NCI-H2081 (cell line): ENCODE results near the gene UGT1A3.
A peak's percentile ranks its signal among the peaks of the same experiment; 100 is the strongest.
"Not testable (repeated sequence)": the region's sequence is repeated elsewhere in the genome, so short reads cannot be mapped to it uniquely, and the experiment has no call there.

Experiments
- DNase-seq, 2 experiments: peaks; one replicate each; lab custom pipeline; 2025; lab: John Stamatoyannopoulos, UW

UGT1A3 gene

DNA sequence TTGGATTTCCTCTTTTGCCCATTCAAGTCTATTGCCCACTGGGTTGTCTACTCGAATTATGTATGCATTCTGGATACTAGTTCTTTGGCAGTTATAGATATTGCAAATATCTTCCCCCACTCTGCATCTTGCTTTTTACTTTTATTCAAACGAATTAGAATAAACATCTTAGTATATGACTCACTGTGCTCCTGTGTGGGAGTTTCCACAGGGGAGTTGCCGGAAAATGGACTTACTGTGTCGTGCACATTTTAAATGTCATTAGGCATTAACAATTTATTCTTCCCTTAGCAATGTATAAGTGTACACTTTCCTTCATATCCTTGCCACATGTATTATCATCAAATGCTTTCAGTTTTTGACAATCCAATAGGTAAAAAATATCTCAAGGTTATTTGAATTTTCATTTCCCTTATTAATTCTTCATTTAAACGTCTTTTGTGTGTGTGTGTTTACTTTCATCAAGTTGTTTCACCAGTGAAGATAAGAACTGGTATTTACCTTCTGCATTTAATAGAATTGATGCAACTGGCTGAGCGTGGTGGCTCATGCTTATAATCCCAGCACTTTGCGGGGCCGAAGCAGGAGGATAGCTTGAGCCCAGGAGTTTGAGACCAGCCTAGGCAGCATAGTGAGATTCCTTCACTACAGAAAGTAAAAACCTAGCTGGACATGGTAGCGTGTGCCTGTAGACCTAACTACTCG is 20.8 kb upstream of the UGT1A3 start:
- no peak for DNase-seq

DNA sequence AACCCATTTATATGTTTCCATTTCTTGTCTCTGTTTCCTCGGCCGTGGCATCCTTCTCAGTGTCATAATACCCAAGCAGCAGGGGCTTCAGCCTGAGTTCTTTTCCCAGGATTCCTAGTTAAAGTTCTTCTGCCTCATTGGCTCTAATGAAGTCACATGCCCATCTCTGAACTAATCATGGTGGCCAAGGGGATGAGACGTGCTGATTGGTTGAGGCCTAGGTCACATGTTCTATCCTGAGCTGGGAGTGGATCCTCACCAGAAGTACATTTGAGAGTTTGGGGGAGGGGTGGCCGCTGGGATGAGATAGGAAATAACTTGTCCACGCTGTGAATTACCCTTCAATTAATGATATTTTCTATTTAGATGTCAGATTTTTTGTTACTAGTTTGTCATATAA is 19.9 kb upstream of the UGT1A3 start:
- no peak for DNase-seq

DNA sequence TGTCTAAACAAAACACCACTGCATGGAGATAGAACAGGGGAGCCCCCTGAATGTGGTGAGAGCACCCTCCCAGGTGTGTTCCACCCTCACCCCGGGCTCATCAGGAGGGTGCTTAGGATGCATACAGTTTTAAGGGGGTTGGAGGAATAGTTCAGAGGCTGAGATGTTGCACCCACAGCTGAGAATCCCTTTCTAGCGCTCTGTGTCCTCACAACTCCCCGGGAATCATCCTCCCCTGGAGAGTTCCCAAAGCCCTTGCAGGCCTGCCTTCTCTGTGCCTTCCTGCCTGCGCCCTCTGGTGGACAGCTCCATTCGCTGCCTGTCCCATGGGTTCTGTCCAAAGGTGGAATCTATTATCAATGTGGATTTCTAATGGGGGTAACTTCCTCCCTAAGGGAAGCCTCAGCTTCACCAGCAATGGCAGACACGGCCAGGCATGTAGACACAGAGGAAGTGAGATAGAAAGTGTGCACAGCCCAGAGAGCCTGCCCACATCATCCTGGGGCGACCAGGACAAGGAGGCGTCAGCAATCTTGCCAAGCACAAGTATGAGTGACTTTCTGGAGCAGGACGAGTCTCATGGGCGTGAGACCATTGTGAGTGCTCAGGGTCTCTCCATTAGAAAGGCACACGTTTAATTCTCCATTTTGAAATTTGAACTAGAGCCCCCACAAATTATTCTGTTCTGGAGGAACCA is 17.4 kb upstream of the UGT1A3 start:
- DNase-seq, result peak; percentile 79 to 80

DNA sequence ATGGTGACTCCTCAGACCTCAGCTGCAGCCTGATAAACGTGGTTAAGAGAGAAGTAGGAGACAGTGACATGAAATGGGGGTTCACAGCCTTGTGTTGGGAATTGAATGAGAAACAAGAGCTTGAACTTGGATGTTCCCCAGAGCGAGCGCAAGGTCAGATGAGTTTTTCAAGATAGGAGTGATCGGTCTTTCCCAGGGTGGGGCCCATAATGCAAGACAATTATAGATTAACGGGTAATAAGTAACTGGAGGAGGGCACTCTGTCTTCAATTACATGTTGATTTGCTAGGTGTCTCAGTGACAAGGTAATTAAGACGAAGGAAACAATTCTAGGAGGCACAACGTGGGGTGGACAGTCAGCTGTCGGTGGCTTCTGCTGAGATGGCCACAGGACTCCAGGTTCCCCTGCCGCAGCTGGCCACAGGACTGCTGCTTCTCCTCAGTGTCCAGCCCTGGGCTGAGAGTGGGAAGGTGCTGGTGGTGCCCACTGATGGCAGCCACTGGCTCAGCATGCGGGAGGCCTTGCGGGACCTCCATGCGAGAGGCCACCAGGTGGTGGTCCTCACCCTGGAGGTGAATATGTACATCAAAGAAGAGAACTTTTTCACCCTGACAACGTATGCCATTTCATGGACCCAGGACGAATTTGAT is 16.1 kb upstream of the UGT1A3 start, which contains the start of gene UGT1A5:
Gene UGT1A5, plus strand, starts transcription at position 297 of the 651 bp plus-strand sequence. Its CDS starts 85 bp downstream, at position 382.
- no peak for DNase-seq

DNA sequence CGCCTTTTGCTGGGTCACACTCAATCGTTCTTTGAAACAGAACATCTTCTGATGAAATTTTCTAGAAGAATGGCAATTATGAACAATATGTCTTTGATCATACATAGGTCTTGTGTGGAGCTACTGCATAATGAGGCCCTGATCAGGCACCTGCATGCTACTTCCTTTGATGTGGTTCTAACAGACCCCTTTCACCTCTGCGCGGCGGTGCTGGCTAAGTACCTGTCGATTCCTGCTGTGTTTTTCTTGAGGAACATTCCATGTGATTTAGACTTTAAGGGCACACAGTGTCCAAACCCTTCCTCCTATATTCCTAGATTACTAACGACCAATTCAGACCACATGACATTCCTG is 15.6 kb upstream of the UGT1A3 start:
- DNase-seq, result no peak

DNA sequence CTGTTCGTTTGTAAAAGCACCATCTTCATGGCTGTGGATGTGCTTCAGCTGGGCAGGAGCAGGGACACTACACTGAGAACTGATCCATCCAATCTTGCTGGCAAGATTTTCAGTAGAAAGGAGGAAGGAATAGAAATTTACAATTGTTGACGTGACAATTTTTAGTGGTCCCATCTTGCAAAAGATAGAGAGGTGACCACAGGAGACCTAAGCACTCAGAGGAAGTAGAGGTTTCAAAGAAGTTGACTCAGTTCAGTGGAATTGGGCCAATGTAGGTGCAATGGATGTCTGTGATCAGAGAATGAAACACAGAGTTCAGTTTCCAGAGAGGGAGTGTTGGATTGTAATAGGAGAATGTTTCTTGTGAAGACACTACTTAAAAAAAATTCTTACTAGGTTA is 14.7 kb upstream of the UGT1A3 start:
- no peak for DNase-seq

DNA sequence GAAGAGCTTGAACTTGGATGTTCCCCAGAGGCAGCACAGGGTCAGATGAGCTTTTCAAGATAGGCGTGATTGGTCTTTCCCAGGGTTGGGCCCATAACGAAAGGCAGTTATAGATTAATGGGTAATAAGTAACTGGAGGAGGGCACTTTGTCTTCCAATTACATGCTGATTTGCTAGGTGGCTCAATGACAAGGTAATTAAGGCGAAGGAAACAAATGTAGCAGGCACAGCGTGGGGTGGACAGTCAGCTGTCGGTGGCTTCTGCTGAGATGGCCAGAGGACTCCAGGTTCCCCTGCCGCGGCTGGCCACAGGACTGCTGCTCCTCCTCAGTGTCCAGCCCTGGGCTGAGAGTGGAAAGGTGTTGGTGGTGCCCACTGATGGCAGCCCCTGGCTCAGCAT is 10.3 kb upstream of the UGT1A3 start, which contains the start of gene UGT1A4:
Gene UGT1A4, plus strand, starts transcription at position 185 of the 400 bp plus-strand sequence. Its CDS starts 85 bp downstream, at position 270.
- no peak for DNase-seq

DNA sequence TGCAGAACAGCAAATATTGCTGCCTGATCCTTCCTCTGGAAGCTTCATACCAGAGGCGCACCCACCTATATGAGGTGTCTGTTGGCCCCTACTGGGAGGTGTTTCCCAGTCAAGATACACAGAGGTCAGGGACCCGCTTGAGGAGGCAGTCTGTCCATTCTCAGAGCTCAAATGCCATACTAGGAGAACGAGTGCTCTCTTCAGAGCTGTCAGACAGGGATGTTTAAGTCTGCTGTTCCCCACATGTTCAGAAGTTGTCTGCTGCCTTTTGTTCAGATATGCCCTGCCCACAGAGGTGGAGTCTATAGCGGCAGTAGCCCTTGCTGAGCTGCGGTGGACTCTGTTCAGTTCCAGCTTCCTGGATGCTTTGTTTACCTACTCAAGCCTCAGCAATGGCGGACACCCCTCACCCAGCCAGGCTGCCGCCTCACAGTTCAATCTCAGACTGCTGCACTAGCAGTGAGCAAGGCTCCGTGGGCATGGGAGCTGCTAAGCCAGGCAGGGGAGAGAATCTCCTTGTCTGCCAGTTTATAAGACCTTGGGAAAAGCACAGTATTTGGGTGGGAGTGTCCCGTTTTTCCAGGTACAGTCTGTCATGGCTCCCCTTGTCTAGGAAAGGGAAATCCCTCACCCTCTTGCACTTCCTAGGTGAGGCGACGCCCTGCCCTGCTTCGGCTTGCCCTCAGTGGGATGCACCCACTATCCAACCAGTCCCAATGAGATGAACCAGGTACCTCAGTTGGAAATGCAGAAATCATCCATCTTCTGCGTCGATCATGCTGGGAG is 8.2 kb downstream of the UGT1A3 start:
- not testable (repeated sequence) for DNase-seq

DNA sequence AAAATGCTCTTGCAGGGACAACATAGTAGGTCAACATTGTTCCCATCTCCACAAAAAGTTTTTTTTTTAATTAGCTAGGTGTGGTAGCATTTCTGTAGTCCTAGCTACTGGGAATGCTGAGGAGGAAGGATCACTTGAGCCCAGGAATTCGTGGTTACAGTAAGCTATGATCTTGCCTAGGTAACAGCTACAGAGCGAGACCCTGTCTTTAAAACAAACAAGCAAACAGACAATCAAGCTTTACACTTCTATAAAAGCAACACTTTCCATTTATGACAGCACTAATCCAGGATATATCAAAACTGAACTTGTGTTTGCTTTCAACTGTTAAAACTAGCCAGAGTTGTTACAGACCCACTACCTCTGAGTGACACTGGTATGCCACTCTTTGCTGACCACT is 12.0 kb downstream of the UGT1A3 start:
- no peak for DNase-seq

DNA sequence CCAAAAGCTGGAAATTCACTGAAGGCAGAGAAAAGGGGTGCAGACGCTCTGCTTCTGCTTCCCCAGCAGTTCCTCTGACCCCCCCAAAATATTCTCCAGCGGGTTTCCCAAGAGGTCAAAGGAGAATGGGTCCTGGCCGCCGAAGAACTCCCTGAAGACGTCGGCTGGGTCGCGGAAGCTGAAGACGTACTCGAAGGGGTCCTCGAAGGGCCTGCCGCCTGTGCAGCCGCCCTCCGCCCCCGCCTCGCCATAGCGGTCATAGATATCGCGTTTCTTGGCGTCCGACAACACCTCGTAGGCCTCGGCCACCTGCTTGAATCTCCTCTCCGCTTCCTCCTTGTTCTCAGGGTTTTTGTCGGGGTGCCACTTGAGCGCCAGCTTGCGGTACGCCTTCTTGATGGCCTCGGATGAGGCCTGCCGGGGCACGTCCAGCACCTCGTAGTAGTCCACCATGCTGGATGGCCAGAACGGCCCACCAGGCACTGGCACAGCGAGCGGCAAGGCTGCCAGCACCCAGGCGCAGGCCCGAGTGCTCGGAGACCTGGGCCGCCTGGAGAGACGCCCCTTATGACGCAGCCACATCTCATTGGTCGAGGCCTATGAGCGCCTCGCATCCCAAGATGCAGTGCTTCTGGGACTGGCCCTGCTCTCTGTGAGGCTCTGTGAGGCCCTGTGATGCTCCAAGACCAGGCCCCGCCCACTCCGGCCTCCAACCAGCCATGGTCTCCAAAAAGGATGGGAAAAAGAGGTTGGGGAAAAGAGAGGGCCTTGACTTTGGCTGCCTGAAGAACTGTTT is 14.8 kb downstream of the UGT1A3 start:
- DNase-seq, result no peak

DNA sequence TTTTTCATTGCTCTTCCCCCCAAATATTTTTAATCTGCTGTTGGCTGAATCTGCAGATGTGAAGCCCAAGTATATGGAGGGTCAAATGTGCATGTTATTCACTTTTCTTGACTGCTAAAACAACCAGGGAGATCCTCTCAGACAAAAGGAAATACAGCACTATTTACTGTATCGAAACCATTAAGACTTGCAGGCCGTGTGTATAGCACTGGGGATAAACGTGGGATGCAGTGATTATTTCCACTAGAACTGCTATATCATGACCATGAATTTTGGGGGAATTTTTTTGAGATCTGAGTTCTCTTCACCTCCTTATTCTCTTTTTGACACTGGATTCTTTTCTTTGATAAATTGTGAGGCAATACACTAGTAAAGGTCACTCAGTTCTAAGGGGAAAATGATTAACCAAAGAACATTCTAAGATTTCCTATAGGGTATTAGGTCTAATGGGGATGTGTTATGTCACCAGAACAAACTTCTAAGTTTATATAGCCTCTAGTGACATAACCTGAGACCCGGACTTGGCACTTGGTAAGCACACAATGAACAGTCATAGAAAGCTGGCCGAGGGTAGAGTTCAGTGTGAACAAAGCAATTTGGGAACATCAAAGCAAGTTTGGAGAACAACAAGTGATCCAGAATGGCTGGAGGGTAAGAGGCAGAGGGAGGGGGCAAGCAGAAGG is 16.4 kb downstream of the UGT1A3 start:
- DNase-seq, result no peak

DNA sequence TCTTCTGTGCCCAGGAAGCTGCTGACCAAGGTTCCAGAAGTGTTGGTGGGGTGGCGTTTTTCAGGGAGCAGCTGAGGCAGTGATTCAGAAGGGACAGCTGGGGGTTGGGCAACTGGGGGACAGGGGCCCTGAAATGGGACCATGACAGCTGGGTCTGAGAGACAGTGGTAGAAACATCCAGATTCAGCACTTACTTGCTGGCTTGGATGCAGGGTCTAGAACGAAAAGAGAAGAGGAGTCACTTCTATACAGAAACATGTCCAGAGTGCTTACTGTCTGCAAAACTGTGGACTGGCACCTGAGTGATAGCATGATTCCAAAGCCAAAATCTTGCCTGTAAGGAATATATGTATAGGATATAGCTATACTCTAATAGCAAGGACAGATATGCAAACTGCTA is 17.0 kb downstream of the UGT1A3 start:
- DNase-seq, result not testable (repeated sequence)

DNA sequence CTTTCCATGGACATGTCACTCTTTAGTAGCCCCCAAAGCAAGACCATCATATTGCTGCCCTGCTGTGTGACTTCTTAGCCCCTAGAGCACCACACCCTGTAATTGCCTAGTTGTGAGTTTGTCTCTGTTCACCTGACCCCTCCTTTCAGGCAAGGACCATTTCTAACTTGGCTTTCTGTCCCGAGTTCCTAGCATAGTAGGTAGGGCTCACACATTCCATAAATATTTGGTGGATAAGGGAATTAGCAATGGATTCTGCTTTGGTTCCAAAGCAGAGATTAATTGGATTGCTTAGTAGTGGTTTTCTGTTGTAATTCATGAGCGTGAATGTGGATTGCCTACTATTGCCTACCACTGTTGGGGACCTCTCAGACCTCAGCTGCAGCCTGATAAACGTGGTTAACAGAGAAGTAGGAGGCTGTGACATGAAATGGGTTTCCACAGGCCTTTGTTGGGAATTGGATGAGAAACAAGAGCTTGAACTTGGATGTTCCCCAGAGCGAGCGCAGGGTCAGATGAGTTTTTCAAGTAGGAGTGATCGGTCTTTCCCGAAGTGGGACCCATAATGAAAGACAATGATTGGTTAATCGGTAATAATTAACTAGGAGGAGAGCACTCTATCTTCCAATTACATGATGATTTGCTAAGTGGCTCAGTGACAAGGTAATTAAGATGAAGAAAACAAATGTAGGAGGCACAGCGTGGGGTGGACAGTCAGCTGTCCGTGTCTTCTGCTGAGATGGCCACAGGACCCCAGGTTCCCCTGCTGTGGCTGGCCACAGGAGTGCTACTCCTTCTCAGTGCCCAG is 17.8 kb downstream of the UGT1A3 start:
- DNase-seq, result no peak

DNA sequence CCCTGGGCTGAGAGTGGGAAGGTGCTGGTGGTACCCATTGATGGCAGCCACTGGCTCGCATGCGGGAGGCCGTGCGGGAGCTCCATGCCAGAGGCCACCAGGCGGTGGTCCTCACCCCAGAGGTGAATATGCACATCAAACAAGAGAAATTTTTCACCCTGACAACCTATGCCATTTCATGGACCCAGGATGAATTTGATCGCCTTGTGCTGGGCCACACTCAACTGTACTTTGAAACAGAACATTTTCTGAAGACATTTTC is 18.4 kb downstream of the UGT1A3 start:
- no peak for DNase-seq

DNA sequence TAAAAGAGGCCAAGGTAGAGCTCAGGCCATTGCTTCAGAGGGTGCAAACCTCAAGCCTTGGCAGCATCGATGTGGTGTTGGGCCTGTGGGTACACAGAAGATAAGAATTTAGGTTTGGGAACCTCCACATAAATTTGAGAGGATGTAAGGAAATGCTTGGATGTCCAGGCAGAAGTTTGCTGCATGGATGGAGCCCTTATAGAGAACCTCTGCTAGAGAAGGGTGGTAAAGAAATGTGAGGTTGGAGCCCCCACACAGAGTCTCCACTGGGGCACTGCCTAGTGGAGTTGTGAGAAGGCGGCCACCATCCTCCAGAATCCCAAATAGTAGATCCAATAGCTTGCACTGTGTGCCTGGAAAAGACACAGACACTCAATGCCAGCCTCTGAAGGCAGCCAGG is 21.8 kb downstream of the UGT1A3 start:
- not testable (repeated sequence) for DNase-seq

DNA sequence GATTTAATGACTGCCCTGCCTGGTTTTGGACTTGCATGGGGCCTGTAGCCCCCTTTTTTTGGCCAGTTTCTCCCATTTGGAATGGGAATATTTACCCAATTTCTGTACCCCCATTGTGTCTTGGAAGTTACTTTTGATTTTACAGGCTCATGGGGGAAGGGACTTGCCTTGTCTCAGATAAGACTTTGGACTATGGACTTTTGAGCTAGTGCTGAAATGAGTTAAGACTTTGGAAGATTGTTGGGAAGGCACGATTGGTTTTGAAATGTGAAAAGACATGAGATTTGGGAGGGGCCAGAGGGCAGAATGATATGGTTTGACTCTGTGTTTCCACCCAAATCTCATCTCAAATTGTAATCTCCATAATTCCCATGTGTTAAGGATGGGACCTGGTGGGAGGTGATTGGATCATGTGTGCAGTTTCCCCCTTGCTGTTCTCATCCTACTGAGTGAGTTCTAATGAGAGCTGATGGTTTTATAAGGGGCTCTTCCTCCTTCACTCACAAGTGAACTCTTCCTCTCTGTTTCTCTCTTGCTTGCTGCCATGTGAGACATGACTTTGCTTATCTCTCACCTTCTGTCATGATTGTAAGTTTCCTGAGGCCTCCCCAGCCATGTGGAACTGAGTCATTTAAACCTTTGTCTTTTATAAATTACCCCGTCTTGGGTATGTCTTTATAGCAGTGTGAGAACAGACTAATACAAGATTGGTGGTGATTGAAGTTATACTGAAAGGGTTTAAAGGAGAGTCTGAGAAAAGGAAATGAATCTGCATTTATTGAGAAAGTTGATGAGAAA is 22.6 kb downstream of the UGT1A3 start:
- not testable (repeated sequence) for DNase-seq

DNA sequence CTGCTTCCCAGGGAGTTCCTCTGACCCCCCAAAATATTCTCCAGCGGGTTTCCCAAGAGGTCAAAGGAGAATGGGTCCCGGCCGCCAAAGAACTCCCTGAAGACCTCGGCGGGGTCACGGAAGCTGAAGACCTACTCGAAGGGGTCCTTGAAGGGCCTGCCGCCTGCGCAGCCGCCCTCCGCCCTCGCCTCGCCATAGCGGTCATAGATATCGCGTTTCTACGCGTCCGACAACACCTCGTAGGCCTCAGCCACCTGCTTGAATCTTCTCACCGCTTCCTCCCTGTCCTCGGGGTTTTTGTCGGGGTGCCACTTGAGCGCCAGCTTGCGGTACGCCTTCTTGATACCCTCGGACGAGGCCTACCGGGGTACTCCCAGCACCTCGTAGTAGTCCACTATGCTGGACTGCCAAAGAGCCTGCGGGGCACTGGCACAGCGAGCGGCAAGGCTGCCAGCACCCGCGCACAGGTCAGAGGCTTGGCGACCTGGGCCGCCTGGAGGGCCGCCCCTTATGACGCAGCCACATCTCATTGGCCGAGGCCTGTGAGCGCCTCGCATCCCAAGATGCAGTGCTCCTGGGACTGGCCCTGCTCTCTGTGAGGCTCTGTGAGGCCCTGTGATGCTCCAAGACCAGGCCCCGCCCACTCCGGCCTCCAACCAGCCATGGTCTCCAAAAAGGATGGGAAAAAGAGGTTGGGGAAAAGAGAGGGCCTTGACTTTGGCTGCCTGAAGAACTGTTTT is 26.2 kb downstream of the UGT1A3 start:
- no peak for DNase-seq

DNA sequence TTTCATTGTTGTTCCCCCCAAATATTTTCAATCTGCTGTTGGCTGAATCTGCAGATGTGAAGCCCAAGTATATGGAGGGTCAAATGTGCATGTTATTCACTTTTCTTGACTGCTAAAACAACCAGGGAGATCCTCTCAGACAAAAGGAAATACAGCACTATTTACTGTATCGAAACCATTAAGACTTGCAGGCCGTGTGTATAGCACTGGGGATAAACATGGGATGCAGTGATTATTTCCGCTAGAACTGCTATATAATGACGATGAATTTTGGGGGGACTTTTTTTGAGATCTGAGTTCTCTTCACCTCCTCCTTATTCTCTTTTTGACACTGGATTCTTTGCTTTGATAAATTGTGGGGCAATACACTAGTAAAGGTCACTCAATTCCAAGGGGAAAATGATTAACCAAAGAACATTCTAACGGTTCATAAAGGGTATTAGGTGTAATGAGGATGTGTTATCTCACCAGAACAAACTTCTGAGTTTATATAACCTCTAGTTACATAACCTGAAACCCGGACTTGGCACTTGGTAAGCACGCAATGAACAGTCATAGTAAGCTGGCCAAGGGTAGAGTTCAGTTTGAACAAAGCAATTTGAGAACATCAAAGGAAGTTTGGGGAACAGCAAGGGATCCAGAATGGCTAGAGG is 27.7 kb downstream of the UGT1A3 start:
- no peak for DNase-seq
